ENCODE measurements around the gene AGBL1.

- TF ChIP-seq CTCF (optimal IDR thresholded peaks at IDR 0.05 in 1 of 3, IDR thresholded peaks at IDR 0.05 in 1 of 3, conservative IDR thresholded peaks at IDR 0.05 in 1 of 3; ENCODE audit: extremely low read depth in 1 of 3, insufficient read depth in 2 of 3, low read length in 3 of 3) = no peak
- no peak for TF ChIP-seq EZH2 (IDR thresholded peaks at IDR 0.05; ENCODE audit: low read length)
Measured at GRCh38 chr15:86256628-86257027, 177.0 kb downstream of the AGBL1 start.
